ENCODE data around the gene CMIP.

DNA sequence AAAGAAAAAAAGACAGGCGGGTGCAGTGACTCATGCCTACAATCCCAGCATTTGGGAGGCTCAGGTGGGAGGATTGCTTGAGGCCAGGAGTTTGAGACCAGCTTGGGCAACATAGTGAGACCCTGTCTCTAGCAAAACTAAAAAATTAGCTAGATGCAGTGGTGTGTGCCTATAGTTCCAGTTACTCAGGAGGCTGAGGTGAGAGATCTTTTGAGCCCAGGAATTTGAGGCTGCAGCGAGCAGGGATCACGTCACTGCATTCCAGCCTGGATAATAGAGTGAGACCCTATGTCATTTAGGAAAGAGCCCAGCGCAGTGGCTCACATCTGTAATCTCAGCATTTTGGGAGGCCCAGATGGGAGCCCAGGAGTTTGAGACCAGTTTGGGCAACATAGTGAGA, 126.6 kb downstream of the CMIP start:
- TF ChIP-seq, protein P1, sequence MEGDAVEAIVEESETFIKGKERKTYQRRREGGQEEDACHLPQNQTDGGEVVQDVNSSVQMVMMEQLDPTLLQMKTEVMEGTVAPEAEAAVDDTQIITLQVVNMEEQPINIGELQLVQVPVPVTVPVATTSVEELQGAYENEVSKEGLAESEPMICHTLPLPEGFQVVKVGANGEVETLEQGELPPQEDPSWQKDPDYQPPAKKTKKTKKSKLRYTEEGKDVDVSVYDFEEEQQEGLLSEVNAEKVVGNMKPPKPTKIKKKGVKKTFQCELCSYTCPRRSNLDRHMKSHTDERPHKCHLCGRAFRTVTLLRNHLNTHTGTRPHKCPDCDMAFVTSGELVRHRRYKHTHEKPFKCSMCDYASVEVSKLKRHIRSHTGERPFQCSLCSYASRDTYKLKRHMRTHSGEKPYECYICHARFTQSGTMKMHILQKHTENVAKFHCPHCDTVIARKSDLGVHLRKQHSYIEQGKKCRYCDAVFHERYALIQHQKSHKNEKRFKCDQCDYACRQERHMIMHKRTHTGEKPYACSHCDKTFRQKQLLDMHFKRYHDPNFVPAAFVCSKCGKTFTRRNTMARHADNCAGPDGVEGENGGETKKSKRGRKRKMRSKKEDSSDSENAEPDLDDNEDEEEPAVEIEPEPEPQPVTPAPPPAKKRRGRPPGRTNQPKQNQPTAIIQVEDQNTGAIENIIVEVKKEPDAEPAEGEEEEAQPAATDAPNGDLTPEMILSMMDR (IDR thresholded peaks at IDR 0.05; ENCODE audit: borderline replicate concordance, extremely low read depth, low read length, poor library complexity, severe bottlenecking) = no peak
- TF ChIP-seq EZH2 (IDR thresholded peaks at IDR 0.05; ENCODE audit: borderline replicate concordance, low read depth, low read length, severe bottlenecking) = no peak
